A549 (cell line): ENCODE results near the gene ADAMTS2. TPM values are rescaled to one million over a fixed set of nuclear protein-coding genes. Genes with fewer than 3 reads are reported as not detected.

Experiments
- ATAC-seq, 2 experiments: fragments of 200-7000 bp in 1 of 2; fragments of >200 bp in 1 of 2; cut with Nextera tagmentation in 1 of 2; cut with Tn5 transposase in 1 of 2; 3 replicates each; pipeline versions ENCODE4 v1.8.0 to v1.9.1; 2018 to 2020; ENCODE audit warnings: mild to moderate bottlenecking in 1 of 2, moderate library complexity in 1 of 2
- CTCF ChIA-PET: fragments of 300-600 bp; sonication (Branson Sonifier 250); formaldehyde crosslinking; extraction: SDS; loops from one replicate; lab custom pipeline; 2021; ENCODE audit warnings: antibody characterized with exemption, inconsistent platforms; lab: Yijun Ruan, JAX
- POLR2A ChIA-PET: fragments of 350-600 bp; formaldehyde crosslinking; extraction: SDS; loops from one replicate; lab custom pipeline; 2021; ENCODE audit warnings: antibody characterized with exemption, inconsistent platforms; lab: Yijun Ruan, JAX
- DNase-seq, 2 experiments: peaks; one replicate each; pipeline versions ENCODE4 v3.0.0 to v3.0.0-alpha.2; 2011 to 2016; ENCODE audit warnings: low read depth in 1 of 2, low spot score in 1 of 2
- FAIRE-seq: peaks from 2 replicates; lab custom pipeline; 2011; peaks lifted over from hg19 to GRCh38; lab: Jason Lieb, UNC
- H3K27ac ChIP-seq, 2 experiments: fragments of >200 bp; sonication (Bioruptor Twin); formaldehyde crosslinking; 3 replicates each; pipeline ENCODE4 v1.5.1; 2016 to 2017
- H3K4me1 ChIP-seq: fragments of >200 bp; sonication (Bioruptor Twin); formaldehyde crosslinking; 3 replicates; pipeline ENCODE4 v1.6.1; 2016
- H3K4me2 ChIP-seq: fragments of >200 bp; sonication (Bioruptor Twin); formaldehyde crosslinking; 3 replicates; pipeline ENCODE4 v1.6.1; 2016
- H3K4me3 ChIP-seq: fragments of >200 bp; sonication (Bioruptor Twin); formaldehyde crosslinking; 3 replicates; pipeline ENCODE4 v1.5.1; 2016
- H3K9me3 ChIP-seq: fragments of >200 bp; sonication (Bioruptor Twin); formaldehyde crosslinking; 3 replicates; pipeline ENCODE4 v1.6.1; 2016
- CBX2 ChIP-seq: fragments of 200-600 bp; sonication (generic); IDR thresholded peaks from 2 replicates; pipeline ENCODE4 v1.6.1; 2016; ENCODE audit warnings: low read depth, mild to moderate bottlenecking, borderline replicate concordance
- CBX8 ChIP-seq: fragments of 200-600 bp; sonication (generic); IDR thresholded peaks from 2 replicates; pipeline ENCODE4 v1.6.1; 2016
- CHD4 ChIP-seq: fragments of 200-600 bp; sonication (generic); IDR thresholded peaks from 2 replicates; pipeline ENCODE4 v1.6.1; 2016; ENCODE audit warnings: antibody characterized with exemption, mild to moderate bottlenecking, borderline replicate concordance
- FOSB ChIP-seq: fragments of 250-450 bp; sonication (Bioruptor Pico); IDR thresholded peaks from 2 replicates; pipeline ENCODE4 v1.5.0; 2020; ENCODE audit warnings: mild to moderate bottlenecking, moderate library complexity
- FOSL2 ChIP-seq, 2 experiments: fragments of 450-650 bp in 1 of 2; fragments of >200 bp in 1 of 2; sonication (Bioruptor Twin) in 1 of 2; formaldehyde crosslinking; IDR thresholded peaks; 2 replicates each; pipeline versions ENCODE4 v1.5.0 to v1.6.1; 2016 to 2020; ENCODE audit warnings: mild to moderate bottlenecking in 1 of 2, moderate library complexity in 1 of 2
- FOXS1 ChIP-seq: fragments of 250-450 bp; sonication (Bioruptor Pico); IDR thresholded peaks from 2 replicates; pipeline ENCODE4 v1.5.0; 2020; ENCODE audit warnings: mild to moderate bottlenecking, moderate library complexity
- HEYL ChIP-seq: fragments of 250-450 bp; sonication (Bioruptor Pico); IDR thresholded peaks from 2 replicates; pipeline ENCODE4 v1.8.0; 2021; ENCODE audit warnings: mild to moderate bottlenecking, moderate library complexity
- HOXB13 ChIP-seq: fragments of 250-450 bp; sonication (Bioruptor Pico); IDR thresholded peaks from 2 replicates; pipeline ENCODE4 v1.5.0; 2020; ENCODE audit warnings: low read depth, mild to moderate bottlenecking, moderate library complexity
- JUN ChIP-seq, 2 experiments: fragments of >200 bp; sonication (Bioruptor Twin); formaldehyde crosslinking; IDR thresholded peaks; 2 replicates in 1 of 2; 3 replicates in 1 of 2; pipeline ENCODE4 v1.6.1; 2016 to 2017
- KDM1A ChIP-seq: fragments of 200-600 bp; sonication (generic); IDR thresholded peaks from 2 replicates; pipeline ENCODE4 v1.6.1; 2016; ENCODE audit warnings: low read depth, mild to moderate bottlenecking
- KDM5A ChIP-seq: fragments of 200-600 bp; sonication (generic); IDR thresholded peaks from 2 replicates; pipeline ENCODE4 v1.6.1; 2016; ENCODE audit warnings: antibody characterized with exemption, mild to moderate bottlenecking
- NFE2L2 ChIP-seq: fragments of 150-350 bp; conservative IDR thresholded peaks from 2 replicates; pipeline ENCODE4 v1.6.1; 2014; ENCODE audit warnings: low read length
- NR3C1 ChIP-seq: fragments of >200 bp; sonication (Bioruptor Twin); formaldehyde crosslinking; IDR thresholded peaks from 3 replicates; pipeline ENCODE4 v1.6.1; 2017
- POLR2AphosphoS2 ChIP-seq: conservative IDR thresholded peaks from 2 replicates; pipeline ENCODE4 v1.6.1; 2012; ENCODE audit warnings: low read length, improper control_type of control experiment, inconsistent platforms
- RCOR1 ChIP-seq: fragments of 150-350 bp; IDR thresholded peaks from 2 replicates; pipeline ENCODE4 v1.6.1; 2014; ENCODE audit warnings: antibody characterized with exemption, low read length, low read depth
- RFX5 ChIP-seq: fragments of 450-650 bp; IDR thresholded peaks from 2 replicates; pipeline ENCODE4 v1.7.1; 2014; ENCODE audit warnings: antibody characterized with exemption, mild to moderate bottlenecking, moderate library complexity
- RNF2 ChIP-seq: fragments of 200-600 bp; sonication (generic); IDR thresholded peaks from 2 replicates; pipeline ENCODE4 v1.6.1; 2016; ENCODE audit warnings: low read depth, mild to moderate bottlenecking, antibody characterized with exemption, moderate library complexity, borderline replicate concordance
- SMC3 ChIP-seq: fragments of >200 bp; sonication (Bioruptor Twin); formaldehyde crosslinking; IDR thresholded peaks from 3 replicates; pipeline ENCODE4 v1.6.1; 2018; ENCODE audit warnings: inconsistent platforms
- TP53 ChIP-seq: fragments of 250-450 bp; sonication (Bioruptor Pico); IDR thresholded peaks from 2 replicates; pipeline ENCODE4 v1.5.0; 2021; ENCODE audit warnings: mild to moderate bottlenecking, moderate library complexity
- ZFP36 ChIP-seq: fragments of 450-650 bp; IDR thresholded peaks from 2 replicates; pipeline ENCODE4 v1.6.1; 2014; ENCODE audit warnings: borderline replicate concordance; ENCODE audit not compliant: partially characterized antibody
- ZSCAN20 ChIP-seq: fragments of 250-450 bp; sonication (Bioruptor Pico); IDR thresholded peaks from 2 replicates; pipeline ENCODE4 v1.8.0; 2022; ENCODE audit warnings: mild to moderate bottlenecking, moderate library complexity
- WGBS: methylation state at CpG from one replicate; pipeline ENCODE4 v1.1.6; 2017; ENCODE audit errors: missing lambda C conversion rate; 5-methylcytosine and 5-hydroxymethylcytosine counted together
- polyA plus RNA-seq, 4 experiments: library from polyadenylated mRNA; depleted of rRNA in 3 of 4; stranded (reverse); fragments of >200 nt; fragmentation: RNase III in 1 of 4; extraction: RNeasy Plus Mini Kit Qiagen cat#74134 plus additional on column Dnase treatment in 1 of 4; gene quantifications; 2 replicates in 3 of 4; 3 replicates in 1 of 4; pipeline ENCODE4 v1.2.3, GENCODE V29; 2011 to 2017
- TF ChIP-seq, protein P1 (sequence below): IDR thresholded peaks from 2 replicates; pipeline ENCODE4 v1.6.1; 2012; ENCODE audit warnings: low read depth, borderline replicate concordance
- TF ChIP-seq, protein P2 (sequence below): fragments of 150-350 bp; IDR thresholded peaks from 2 replicates; pipeline ENCODE4 v1.6.1; 2014; ENCODE audit warnings: low read depth, mild to moderate bottlenecking, low read length
- TF ChIP-seq, protein P3 (sequence below): fragments of 450-650 bp; IDR thresholded peaks from 2 replicates; pipeline ENCODE4 v1.6.1; 2014; ENCODE audit warnings: antibody characterized with exemption
- TF ChIP-seq, protein P4 (sequence below): IDR thresholded peaks from 2 replicates; pipeline ENCODE4 v1.6.1; 2012
- TF ChIP-seq, protein P5 (sequence below): fragments of 250-450 bp; sonication (Bioruptor Pico); IDR thresholded peaks from 2 replicates; pipeline ENCODE4 v1.5.0; 2021; ENCODE audit warnings: mild to moderate bottlenecking, moderate library complexity, borderline replicate concordance

ADAMTS2 gene
- polyA plus RNA-seq, 2 of the 4 experiments (the other 2 are of a cell fraction) = not detected

DNA sequence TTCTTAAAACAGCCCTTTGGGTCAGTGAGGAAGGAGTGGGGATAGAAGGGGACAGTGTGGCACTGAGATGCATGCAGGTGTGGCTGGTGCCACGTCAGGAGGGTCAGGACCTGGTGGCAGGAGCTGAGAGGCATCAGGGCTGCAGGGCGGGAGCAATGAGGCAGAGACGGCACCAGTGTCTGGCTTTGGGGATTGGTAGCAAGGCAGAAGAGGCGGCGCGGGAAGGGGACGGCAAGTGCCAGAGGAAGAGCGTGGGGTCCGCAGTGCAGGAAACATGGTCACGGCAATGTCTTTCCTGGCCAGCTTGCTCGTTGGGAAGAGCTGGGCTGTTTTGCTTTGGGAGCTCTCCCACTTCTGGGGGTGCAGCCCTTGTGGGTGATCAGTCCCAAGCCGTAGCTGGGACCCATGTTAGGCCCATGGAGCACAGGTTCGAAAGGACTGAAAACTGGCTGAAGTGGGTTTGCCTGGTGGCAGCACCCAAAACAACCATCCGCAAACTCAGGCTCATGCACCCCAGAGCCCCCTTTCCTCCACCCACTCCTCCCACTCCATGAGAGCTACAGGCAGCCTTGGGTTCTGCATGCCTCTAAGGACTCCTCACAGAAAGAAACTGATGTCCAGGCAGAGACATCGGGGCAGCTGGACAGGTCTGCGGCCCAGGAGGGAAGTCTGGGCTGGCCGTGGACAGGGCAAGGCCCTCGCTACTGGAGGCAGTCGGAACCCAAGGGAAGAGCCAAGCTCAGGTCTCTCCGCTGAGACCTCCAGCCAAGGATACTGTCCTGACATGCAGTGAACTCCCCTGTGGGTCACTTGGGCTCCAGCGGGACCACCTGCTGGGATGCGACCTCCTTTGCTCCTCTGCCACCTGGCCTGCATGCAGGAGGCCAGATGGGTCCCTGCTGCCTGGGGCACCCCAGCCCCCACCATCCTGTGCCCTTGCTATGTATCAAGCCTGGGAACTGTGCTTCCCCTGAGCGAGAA lies 180.6 kb downstream of the ADAMTS2 start:
- ChIA-PET CTCF (interaction anchor here (1.0 kb wide), 1 partner anchor 18 kb away, joined by 3 read pairs; no protein-coding TSS in a partner anchor), POLR2A (no interaction called here)
- no peaks in the 10 kb centered on the region for H3K4me1 ChIP-seq
- H3K27ac ChIP-seq = no peak overlapping the region
- TF ChIP-seq, protein P1, sequence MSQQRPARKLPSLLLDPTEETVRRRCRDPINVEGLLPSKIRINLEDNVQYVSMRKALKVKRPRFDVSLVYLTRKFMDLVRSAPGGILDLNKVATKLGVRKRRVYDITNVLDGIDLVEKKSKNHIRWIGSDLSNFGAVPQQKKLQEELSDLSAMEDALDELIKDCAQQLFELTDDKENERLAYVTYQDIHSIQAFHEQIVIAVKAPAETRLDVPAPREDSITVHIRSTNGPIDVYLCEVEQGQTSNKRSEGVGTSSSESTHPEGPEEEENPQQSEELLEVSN = no peak
- TF ChIP-seq CBX2 (no peak), CHD4 (no peak), TP53 (CRISPR knock-in tag) (no peak), FOSL2 (IDR thresholded peaks at IDR 0.05) (no peak), FOSL2 (CRISPR knock-in tag; IDR thresholded peaks at IDR 0.05) (no peak), HEYL (no peak), FOXS1 (CRISPR knock-in tag) (no peak), KDM5A (no peak), RNF2 (no peak), NR3C1 (no peak), RFX5 (no peak), KDM1A (no peak), ZSCAN20 (CRISPR knock-in tag) (no peak), FOSB (no peak), NFE2L2 (no peak), HOXB13 (CRISPR knock-in tag) (no peak), CBX8 (no peak)
- TF ChIP-seq, protein P2, sequence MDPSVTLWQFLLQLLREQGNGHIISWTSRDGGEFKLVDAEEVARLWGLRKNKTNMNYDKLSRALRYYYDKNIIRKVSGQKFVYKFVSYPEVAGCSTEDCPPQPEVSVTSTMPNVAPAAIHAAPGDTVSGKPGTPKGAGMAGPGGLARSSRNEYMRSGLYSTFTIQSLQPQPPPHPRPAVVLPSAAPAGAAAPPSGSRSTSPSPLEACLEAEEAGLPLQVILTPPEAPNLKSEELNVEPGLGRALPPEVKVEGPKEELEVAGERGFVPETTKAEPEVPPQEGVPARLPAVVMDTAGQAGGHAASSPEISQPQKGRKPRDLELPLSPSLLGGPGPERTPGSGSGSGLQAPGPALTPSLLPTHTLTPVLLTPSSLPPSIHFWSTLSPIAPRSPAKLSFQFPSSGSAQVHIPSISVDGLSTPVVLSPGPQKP = no peak
- TF ChIP-seq, protein P3, sequence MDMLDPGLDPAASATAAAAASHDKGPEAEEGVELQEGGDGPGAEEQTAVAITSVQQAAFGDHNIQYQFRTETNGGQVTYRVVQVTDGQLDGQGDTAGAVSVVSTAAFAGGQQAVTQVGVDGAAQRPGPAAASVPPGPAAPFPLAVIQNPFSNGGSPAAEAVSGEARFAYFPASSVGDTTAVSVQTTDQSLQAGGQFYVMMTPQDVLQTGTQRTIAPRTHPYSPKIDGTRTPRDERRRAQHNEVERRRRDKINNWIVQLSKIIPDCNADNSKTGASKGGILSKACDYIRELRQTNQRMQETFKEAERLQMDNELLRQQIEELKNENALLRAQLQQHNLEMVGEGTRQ = no peak
- TF ChIP-seq, protein P4, sequence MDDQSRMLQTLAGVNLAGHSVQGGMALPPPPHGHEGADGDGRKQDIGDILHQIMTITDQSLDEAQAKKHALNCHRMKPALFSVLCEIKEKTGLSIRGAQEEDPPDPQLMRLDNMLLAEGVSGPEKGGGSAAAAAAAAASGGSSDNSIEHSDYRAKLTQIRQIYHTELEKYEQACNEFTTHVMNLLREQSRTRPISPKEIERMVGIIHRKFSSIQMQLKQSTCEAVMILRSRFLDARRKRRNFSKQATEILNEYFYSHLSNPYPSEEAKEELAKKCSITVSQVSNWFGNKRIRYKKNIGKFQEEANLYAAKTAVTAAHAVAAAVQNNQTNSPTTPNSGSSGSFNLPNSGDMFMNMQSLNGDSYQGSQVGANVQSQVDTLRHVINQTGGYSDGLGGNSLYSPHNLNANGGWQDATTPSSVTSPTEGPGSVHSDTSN = no peak
- no peak for ATAC-seq
- WGBS = 46% methylated on average over 23 of the region's 23 CpGs
- DNase-seq = no peak
- H3K4me2 ChIP-seq = no peak overlapping the region
- peaks cover 22% of the 10 kb centered on the region; the same call in 2 of the 3 replicates for H3K9me3 ChIP-seq
- H3K4me3 ChIP-seq = no peak overlapping the region
- no peak for FAIRE-seq

DNA sequence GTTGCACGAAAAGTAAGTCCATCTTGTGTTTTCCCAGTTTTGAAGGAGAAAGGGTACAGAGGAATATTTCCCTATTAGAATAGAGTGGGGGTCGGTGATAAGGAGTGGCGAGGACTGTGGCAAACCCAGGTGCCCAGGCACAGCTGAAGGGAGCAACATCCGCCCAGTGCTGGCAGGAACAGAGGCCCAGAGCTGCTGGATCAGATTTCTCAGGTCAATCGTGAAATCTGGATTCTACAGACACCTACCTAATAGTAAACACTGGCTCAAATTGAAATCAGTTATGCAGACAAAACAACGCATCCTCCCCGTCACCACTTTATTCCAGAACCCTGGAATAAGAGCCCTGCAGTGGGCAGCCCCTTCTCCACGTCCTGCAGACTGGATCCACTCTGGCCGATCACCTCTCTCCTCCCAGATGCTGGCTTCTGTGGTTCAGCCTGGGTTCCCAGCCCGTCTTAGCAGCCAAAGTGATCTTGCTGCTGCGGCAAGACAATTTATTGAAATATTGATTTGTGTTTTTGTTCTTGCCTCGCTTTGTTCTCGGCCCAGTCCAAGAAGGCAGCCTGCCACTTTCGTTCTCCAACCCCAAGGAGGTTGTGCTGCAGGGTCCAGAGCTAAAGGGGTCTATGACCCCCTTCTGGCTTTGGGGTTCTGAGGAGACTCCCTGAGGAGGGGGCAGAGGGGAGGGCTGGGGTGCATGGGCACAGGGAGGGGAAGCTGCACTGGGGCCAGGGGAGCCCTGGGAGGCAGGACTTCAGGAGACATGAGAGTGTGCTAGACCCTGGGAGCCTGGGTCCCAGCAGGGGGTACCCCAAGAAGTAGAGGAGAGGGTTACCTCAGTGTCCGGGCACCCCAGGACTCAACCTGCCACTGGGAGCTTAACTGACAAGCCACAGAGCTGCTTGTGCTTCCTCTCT lies 181.8 kb downstream of the ADAMTS2 start:
- FAIRE-seq (no peak), DNase-seq (no peak), ATAC-seq (no peak)
- 14% methylated on average over 14 of the region's 15 CpGs for WGBS
- no peaks in the 10 kb centered on the region for H3K4me1 ChIP-seq
- peaks cover 24% of the 10 kb centered on the region; the same call in 2 of the 3 replicates for H3K9me3 ChIP-seq
- TF ChIP-seq TP53 (CRISPR knock-in tag) (no peak), JUN (IDR thresholded peaks at IDR 0.05) (no peak), RCOR1 (no peak), SMC3 (no peak), NFE2L2 (no peak), ZFP36 (no peak), POLR2AphosphoS2 (no peak)
- TF ChIP-seq, protein P5, sequence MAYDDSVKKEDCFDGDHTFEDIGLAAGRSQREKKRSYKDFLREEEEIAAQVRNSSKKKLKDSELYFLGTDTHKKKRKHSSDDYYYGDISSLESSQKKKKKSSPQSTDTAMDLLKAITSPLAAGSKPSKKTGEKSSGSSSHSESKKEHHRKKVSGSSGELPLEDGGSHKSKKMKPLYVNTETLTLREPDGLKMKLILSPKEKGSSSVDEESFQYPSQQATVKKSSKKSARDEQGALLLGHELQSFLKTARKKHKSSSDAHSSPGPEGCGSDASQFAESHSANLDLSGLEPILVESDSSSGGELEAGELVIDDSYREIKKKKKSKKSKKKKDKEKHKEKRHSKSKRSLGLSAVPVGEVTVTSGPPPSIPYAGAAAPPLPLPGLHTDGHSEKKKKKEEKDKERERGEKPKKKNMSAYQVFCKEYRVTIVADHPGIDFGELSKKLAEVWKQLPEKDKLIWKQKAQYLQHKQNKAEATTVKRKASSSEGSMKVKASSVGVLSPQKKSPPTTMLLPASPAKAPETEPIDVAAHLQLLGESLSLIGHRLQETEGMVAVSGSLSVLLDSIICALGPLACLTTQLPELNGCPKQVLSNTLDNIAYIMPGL = no peak
- no peak overlapping the region for H3K27ac ChIP-seq
- no peak overlapping the region for H3K4me3 ChIP-seq
- H3K4me2 ChIP-seq = no peak overlapping the region
- ChIA-PET POLR2A (no interaction called here), CTCF (interaction anchor here (1.5 kb wide), 1 partner anchor 13 kb away, joined by 3 read pairs; no protein-coding TSS in a partner anchor)
